ENCODE results near the gene SYNPO2L. TPM values are rescaled to one million over a fixed set of nuclear protein-coding genes. Genes with fewer than 3 reads are reported as not detected.
"Not testable (repeated sequence)": the region's sequence is repeated elsewhere in the genome, so short reads cannot be mapped to it uniquely, and the experiment has no call there.

The SYNPO2L gene
- 0.90 TPM for polyA plus RNA-seq (2013, experiment 1 of 2; ENCODE audit: insufficient read length)
- 1.6 TPM for polyA plus RNA-seq (2013, experiment 2 of 2; ENCODE audit: insufficient read length)

DNA sequence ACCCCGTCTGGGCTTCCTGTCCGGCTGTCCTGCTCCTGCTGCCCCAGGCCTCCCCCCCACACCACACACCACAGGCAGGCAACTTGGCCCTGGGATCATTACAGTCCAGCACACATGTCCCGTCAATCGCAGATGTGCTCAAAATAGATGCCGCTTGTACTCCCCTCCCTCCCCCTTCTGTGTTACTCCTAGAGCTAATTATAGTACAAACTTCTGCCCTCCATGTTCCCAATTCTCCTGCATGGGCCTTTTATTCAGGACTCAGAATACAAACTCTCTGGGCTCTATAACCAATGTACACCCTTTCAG is at the start of gene SYNPO2L:
SYNPO2L (minus strand) TSS at position 40 of the 309 bp plus-strand sequence. CDS start 107 bp downstream, outside the sequence.
- peak; percentile 9 for DNase-seq

- not testable (repeated sequence) for DNase-seq
These were observed 48.1 kb upstream of the SYNPO2L start for GRCh38 chr10:73703924-73704323.

DNA sequence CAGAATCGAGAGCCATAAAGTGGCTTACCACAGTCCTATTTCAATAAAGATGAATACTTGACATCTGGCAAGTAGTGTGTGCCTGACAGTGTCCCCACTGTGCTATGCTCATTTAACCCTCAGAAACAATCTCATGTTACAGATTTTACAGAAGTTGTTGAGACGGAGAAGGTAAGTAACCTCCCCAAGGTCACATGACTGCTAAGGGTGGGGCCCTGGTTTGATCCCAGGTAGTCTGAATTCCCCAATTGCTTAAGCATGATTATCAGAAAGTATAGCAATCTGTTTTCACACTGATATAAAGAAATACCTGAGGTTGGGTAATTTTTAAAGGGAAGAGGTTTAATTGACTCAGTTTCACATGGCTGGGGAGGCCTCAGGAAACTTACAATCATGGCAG is 43.0 kb upstream of the SYNPO2L start:
- not testable (repeated sequence) for DNase-seq

DNA sequence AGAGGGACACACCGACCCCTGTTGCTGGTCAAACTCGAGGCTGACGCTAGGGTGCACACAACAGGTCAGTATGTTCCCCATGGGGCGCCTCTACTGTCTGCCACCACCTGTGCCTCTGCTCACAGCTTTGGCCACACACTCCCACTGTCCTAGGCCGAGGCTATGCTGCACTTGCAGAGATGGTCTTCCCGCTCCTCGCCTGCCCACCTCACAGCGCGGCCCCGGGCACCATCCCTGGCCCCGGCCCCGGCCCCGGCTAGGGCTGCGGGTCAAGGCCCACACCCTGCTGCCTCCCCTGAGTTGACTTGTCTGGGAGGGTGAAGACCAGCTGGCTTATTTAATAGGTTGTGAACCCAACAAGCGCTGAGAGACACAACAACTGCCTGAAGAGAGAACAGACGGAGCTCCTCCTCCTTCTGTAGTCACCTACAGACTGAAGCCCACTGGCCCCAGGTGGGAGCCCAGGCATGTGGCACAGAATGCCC is 41.9 kb upstream of the SYNPO2L start, which contains the start of gene AGAP5:
AGAP5 (minus strand) TSS at position 435 of the 485 bp plus-strand sequence; CDS start at position 81, 354 bp downstream.
- DNase-seq, result not testable (repeated sequence)

DNA sequence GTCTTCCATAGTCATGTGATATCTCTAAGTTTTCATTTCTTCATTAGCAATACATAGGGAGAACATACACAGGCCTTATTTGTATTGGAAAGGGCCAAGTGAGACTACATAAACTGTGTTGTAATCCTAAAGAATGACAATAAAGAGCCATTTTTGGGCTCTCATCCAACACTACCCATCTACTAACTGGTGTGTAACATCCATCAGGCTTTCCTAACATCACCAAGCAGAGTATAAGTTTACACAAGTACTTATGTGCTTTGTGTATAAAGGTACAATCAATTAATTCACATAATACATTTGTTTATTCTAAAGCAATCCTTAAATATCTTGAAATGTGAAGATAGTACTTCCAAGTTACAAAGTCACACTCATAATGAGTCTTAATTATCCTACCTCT is 39.5 kb upstream of the SYNPO2L start:
- DNase-seq, result not testable (repeated sequence)

DNA sequence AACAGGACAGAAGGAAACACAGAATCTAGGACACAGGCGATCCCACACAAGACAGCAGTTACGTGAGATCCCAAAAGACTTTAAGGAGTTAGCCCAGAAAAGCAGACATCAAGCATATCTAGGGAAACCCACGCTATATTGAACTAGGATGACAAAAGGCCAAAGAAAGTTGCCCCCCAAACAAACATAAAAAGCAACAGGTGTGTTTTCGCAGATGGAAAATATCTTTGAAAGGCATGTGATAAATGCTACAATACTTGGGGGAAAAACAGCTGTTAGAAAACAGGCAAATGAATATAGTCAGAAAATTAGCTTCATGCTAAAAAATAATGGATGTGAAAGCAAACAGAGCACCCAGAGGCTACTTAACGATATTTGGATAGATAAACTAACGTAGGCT is 34.9 kb upstream of the SYNPO2L start:
- not testable (repeated sequence) for DNase-seq

DNA sequence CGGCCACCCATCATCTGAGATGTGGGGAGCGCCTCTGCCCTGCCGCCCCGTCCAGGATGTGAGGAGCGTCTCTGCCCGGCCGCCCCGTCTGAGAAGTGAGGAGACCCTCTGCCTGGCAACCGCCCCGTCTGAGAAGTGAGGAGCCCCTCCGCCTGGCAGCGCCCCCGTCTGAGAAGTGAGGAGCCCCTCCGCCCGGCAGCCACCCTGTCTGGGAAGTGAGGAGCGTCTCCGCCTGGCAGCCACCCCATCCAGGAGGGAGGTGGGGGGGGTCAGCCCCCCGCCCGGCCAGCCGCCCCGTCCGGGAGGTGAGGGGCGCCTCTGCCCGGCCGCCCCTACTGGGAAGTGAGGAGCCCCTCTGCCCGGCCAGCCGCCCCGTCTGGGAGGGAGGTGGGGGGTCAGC is 33.8 kb upstream of the SYNPO2L start:
- not testable (repeated sequence) for DNase-seq

GRCh38 chr10:73687641-73688040 is 31.8 kb upstream of the SYNPO2L start:
- DNase-seq, result not testable (repeated sequence)

DNA sequence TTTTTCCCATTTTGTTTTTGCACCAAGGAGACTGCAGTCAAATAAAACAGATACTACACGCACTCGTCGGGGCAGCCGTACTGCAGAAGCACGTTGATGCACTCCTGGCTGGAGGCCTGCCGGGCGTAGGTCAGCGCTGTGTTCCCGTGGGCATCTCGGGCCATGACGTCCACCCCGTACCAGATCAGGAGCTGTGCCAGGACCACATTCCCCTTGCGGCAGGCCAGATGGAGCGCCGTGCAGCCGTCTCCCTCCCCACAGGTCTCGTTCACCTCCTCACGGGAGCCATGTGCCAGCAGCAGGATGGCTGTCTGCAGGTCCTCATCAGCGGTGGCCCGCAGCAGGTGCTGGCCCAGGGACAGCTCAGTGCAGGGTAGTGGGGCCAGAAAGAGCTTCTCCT is 18.7 kb upstream of the SYNPO2L start:
- not testable (repeated sequence) for DNase-seq

GRCh38 chr10:73668378-73668777 is 12.5 kb upstream of the SYNPO2L start:
- not testable (repeated sequence) for DNase-seq

DNA sequence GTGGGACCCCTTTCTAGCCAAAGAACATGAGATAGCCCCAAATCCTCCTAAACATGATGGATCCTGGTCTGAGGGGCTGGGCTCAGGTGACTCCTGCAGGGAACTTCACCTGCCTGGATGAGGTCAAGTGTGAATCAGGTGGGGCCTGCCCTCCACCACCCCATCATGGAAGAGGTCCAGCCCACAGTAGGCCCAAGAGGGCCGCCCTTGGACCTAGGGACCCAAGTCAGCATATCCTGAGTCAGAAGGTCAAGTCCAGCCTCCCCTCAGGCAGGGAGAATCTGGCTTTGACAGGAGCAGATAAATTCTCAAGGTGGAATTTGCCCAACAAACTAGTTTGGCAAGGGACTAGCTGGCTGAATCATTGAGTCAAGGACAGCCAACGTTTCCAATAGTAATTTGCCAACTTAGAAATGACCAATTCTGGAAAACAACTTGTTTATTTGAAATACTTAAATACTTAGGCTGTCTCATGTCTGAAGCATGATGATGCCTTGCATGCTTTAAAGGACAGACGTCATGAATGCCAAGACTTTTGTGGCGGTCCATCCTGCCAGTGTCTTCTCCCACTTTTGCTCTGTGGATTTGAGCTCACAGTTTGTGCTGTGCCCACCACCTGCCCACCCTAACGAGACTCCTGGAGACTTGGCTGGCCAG is 10.5 kb upstream of the SYNPO2L start:
- DNase-seq, result peak; percentile 15

DNA sequence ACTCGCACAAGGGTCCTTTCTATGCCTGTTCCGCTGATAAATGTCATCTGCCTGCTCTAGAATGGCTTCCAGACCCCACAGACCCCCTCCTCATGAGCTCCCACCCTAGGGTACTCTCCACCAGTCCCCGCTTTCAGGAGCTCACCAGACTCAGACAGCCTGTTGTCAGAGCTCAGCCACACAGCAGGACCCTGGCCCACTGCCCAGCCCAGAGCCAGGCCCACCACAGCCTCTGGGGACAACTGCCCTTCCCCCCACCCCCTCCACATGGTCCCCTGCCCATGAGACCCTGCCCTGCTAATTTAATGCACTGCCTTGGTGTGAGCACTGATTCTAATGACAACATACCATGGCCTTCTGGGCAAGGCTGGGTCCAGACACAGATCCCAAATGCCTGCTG is 9.8 kb upstream of the SYNPO2L start:
- not testable (repeated sequence) for DNase-seq

DNA sequence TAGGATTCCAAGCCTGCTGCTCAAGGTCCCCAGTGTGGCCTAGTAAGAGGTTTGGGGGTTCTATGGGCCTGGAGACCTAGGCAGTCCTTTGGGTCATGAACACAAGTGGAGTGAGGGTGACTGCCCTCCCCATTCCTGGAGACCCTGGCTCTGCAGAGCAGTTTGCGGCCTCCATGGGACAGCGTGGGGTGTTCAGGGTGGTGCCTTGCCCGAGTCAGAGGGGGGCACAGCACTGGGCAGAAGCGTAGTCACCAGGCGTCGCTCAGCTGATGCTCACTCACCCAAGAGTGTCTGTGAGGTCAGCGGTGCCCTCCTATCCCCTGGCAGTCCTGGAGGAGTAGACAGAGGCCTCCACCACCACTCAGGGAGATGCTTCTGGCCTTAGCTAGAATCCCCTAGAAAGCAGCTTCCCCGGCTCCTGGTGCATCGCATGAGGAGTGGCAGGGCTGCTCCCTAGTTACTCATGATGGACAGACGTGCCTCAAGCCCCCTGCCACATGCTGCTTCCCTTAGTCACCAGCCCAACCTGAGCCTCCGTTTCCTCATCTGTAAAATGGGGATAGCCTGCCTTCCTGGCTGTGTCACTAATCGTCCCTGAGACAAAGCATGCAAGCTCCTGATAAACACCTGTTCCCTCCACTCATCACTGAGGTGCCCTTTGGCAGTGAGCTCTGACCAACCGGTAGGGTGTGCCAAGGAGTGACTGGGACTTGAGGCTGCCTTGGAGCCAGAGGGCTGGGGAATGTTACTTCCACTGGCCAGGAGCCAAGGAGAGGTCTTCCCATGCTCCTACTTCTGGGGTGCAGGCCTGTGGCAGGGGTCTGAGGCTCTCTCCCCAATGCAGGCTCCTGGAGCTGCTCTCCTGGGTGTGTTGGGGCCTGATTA is 8.6 kb upstream of the SYNPO2L start:
- DNase-seq, result not testable (repeated sequence)

DNA sequence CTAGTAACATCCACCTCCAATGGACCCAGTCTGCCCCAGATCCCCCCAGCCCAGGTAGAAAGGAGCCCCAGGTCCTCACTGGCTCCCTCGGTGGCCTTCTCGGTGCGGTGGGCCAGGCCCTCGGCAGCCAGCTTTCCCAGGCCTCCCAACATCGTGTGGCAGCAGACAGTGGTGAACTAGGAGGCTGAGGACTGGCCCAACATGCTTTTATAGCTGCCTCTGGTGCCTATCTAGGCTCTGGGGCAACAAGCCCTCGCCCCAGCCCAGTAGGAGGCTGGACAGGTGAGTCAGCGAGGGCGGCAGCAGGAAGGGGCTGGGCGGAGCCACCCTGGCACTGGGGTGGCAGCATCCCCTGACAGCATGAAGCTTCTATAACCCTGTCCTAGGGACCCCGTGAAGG is 7.8 kb upstream of the SYNPO2L start:
- DNase-seq, result not testable (repeated sequence)

DNA sequence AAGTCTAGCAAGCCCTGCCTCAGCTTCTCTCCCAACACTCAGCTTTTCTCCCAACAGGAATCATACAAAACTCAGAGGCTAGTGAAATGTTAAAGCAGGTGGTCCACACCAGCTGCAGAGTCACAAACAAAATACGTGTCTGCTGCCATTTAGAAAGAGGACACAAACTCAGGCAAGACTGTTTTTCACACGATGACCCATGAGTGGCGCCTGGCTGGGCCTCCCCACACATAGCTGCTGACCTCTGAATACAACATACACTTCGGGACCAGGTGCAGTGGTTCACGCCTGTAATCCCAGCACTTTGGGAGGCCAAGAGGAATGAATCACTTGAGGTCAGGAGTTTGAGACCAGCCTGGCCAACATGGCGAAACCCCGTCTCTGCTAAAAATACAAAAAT is 6.9 kb upstream of the SYNPO2L start:
- not testable (repeated sequence) for DNase-seq

GRCh38 chr10:73655257-73655989 is 406 bp downstream of the SYNPO2L start:
- DNase-seq, result no peak

GRCh38 chr10:73653701-73654100 is 2.1 kb downstream of the SYNPO2L start:
- DNase-seq, result peak; percentile 27

DNA sequence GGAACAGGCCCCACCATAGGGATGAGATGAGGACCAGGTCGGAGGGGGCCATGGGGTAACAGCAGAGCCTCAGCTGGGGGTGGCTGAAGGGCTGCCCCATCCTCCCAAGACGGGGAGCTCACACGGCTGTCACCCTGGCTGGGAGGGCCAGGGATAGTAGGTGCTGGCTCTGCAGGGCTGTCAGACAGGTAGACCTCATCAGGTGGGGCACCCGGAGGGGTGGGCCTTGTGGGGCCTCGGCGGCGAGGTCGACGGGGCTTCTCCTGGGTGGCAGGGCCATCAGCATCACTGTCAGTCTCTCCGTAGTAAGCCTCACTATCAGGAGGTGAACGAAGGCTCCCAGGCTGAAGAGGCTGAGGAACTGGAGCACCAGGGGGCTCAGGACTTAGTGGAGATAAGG is 2.6 kb downstream of the SYNPO2L start:
- no peak for DNase-seq

GRCh38 chr10:73650537-73651331 is 5.1 kb downstream of the SYNPO2L start:
- peak; percentile 95 for DNase-seq

- peak; percentile 62 for DNase-seq
These were observed 5.8 kb downstream of the SYNPO2L start for GRCh38 chr10:73649876-73650536.
